Caco-2 (cell line): ENCODE results near the gene ASTN2. TPM values are rescaled to one million over a fixed set of nuclear protein-coding genes. Genes with fewer than 3 reads are reported as not detected.

Experiments used
- BruUV-seq: library from RNA; stranded (reverse); fragments of 400-500 nt; replicated peaks from 2 replicates; lab custom pipeline; 2021; lab: Mats Ljungman, UMichigan
- CTCF ChIA-PET: fragments of 300-600 bp; sonication (Branson Sonifier 250); formaldehyde crosslinking; loops from one replicate; lab custom pipeline; 2022; ENCODE audit warnings: antibody characterized with exemption; lab: Charles Lee
- POLR2A ChIA-PET: fragments of 300-600 bp; sonication (Branson Sonifier 250); formaldehyde crosslinking; loops from one replicate; lab custom pipeline; 2022; ENCODE audit warnings: antibody characterized with exemption; lab: Charles Lee
- DNase-seq, 2 experiments: peaks; one replicate each; pipeline versions ENCODE4 v3.0.0 to v3.0.0-alpha.2; 2020 to 2022
- H3K27me3 ChIP-seq: replicated peaks from 2 replicates; pipeline ENCODE4 v1.6.0; 2011; ENCODE audit warnings: low read length; ENCODE audit not compliant: control insufficient read depth, insufficient read depth
- H3K36me3 ChIP-seq: 2 replicates; pipeline ENCODE4 v1.5.1; 2011; ENCODE audit warnings: low read length; ENCODE audit not compliant: control insufficient read depth, insufficient read depth
- H3K4me1 ChIP-seq: fragments of 250-450 bp; sonication (Bioruptor Pico); 2 replicates; pipeline ENCODE4 v1.5.1; 2020; ENCODE audit warnings: mild to moderate bottlenecking
- H3K4me3 ChIP-seq: 2 replicates; pipeline ENCODE4 v1.5.1; 2011; ENCODE audit warnings: low read depth, mild to moderate bottlenecking, control low read depth, low read length
- H3K9me3 ChIP-seq: fragments of 250-450 bp; sonication (Bioruptor Pico); 2 replicates; pipeline ENCODE4 v1.5.1; 2020; ENCODE audit warnings: mild to moderate bottlenecking, moderate library complexity
- H3K27ac Mint-ChIP-seq: one replicate; pipeline ENCODE4 v1.8.0; 2022; ENCODE audit warnings: mixed read lengths; ENCODE audit not compliant: unreplicated experiment
- H3K27me3 Mint-ChIP-seq: one replicate; pipeline ENCODE4 v1.8.0; 2022; ENCODE audit warnings: mixed read lengths; ENCODE audit not compliant: insufficient read depth, unreplicated experiment
- H3K36me3 Mint-ChIP-seq: one replicate; pipeline ENCODE4 v1.8.0; 2022; ENCODE audit warnings: mild to moderate bottlenecking, mixed read lengths; ENCODE audit not compliant: insufficient read depth, unreplicated experiment
- H3K4me1 Mint-ChIP-seq: one replicate; pipeline ENCODE4 v1.8.0; 2022; ENCODE audit warnings: low read depth, mixed read lengths; ENCODE audit not compliant: unreplicated experiment
- H3K4me3 Mint-ChIP-seq: one replicate; pipeline ENCODE4 v1.8.0; 2022; ENCODE audit warnings: mild to moderate bottlenecking, moderate library complexity, mixed read lengths; ENCODE audit not compliant: unreplicated experiment
- H3K9me3 Mint-ChIP-seq: one replicate; pipeline ENCODE4 v1.8.0; 2022; ENCODE audit warnings: mixed read lengths; ENCODE audit not compliant: unreplicated experiment
- intact Hi-C: fragments of 100-400 bp; cut with micrococcal nuclease; formaldehyde crosslinking; loops from one replicate; pipeline ENCODE4 v1.10.0; 2022; ENCODE audit not compliant: unreplicated experiment
- total RNA-seq: library from RNA; stranded (reverse); gene quantifications from 2 replicates; pipeline ENCODE4 v1.2.3, GENCODE V29; 2022
- TF ChIP-seq, protein P1 (sequence below), 2 experiments: fragments of 200-600 bp in 1 of 2; IDR thresholded peaks; 1 replicate in 1 of 2; 2 replicates in 1 of 2; pipeline versions ENCODE4 v1.5.1 to v1.8.0; 2011 to 2022; ENCODE audit warnings: antibody characterized with exemption in 1 of 2, control low read depth in 1 of 2, inconsistent platforms in 1 of 2, low read depth in 1 of 2, low read length in 1 of 2, mild to moderate bottlenecking in 1 of 2, moderate library complexity in 1 of 2; ENCODE audit not compliant: insufficient read depth in 1 of 2, severe bottlenecking in 1 of 2, unreplicated experiment in 1 of 2

ASTN2 gene
- total RNA-seq, 1 experiment from 2014 or later: 12.7 TPM

DNA sequence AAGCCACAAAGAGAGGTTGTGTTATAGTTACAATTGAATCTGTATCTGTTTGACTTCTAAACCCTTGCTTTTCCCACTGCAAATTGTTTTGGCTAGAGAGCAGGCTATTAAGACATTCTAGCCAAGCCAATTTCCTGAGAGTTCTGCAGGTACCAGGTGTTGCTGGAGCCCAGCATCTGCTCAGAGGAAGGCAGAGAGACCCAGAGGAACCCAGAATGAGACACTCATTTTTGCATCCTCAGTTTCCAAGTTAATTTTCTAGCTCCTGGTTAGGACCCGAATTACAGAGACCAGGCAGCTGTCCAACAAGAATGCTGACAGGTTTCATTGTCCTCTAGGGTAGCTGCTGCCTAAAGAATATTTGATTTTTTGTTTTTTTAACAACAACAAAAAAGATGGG lies 461.6 kb downstream of the ASTN2 start:
- Mint-ChIP-seq H3K36me3 (no peaks in the 10 kb centered on the region), H3K27ac (no peak overlapping the region), H3K4me3 (no peak overlapping the region), H3K27me3 (peaks cover 6% of the 10 kb centered on the region), H3K4me1 (no peaks in the 10 kb centered on the region), H3K9me3 (no peaks in the 10 kb centered on the region)
- DNase-seq: no peak
- Histone ChIP-seq H3K4me3 (no peak overlapping the region), H3K4me1 (no peaks in the 10 kb centered on the region), H3K27me3 (no peaks in the 10 kb centered on the region), H3K9me3 (no peaks in the 10 kb centered on the region), H3K36me3 (no peaks in the 10 kb centered on the region)
- ChIA-PET POLR2A (no interaction called here), CTCF (no interaction called here)
- intact Hi-C loops: no loop called here
- TF ChIP-seq, protein P1, sequence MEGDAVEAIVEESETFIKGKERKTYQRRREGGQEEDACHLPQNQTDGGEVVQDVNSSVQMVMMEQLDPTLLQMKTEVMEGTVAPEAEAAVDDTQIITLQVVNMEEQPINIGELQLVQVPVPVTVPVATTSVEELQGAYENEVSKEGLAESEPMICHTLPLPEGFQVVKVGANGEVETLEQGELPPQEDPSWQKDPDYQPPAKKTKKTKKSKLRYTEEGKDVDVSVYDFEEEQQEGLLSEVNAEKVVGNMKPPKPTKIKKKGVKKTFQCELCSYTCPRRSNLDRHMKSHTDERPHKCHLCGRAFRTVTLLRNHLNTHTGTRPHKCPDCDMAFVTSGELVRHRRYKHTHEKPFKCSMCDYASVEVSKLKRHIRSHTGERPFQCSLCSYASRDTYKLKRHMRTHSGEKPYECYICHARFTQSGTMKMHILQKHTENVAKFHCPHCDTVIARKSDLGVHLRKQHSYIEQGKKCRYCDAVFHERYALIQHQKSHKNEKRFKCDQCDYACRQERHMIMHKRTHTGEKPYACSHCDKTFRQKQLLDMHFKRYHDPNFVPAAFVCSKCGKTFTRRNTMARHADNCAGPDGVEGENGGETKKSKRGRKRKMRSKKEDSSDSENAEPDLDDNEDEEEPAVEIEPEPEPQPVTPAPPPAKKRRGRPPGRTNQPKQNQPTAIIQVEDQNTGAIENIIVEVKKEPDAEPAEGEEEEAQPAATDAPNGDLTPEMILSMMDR (IDR thresholded peaks at IDR 0.05; ENCODE audit: insufficient read depth in 1 of 2, low read depth in 1 of 2, low read length in 1 of 2, severe bottlenecking in 1 of 2, unreplicated experiment in 1 of 2): no peak
- BruUV-seq: no TSS peak

DNA sequence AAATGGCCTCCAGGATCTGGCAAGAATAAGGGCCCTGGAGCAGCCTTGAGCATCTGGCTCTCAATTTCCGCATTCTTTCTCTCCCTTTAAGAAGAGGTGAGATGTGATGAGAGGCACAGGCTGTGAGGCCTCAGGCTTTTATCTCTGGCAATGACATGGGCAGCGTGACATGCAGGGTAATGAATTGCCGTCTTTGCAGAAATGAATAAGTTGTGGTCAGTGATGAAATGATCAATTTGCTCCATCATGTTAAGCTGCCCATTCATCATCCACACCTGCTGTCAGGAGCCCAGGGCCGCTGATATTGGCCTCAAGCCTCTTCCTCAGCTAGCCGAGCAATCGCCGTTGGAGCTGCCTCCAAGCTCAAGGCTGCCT lies 462.4 kb downstream of the ASTN2 start:
- Mint-ChIP-seq H3K4me1 (no peaks in the 10 kb centered on the region), H3K9me3 (no peaks in the 10 kb centered on the region), H3K27ac (no peak overlapping the region), H3K27me3 (peaks cover 6% of the 10 kb centered on the region), H3K36me3 (no peaks in the 10 kb centered on the region), H3K4me3 (no peak overlapping the region)
- Histone ChIP-seq H3K4me1 (no peaks in the 10 kb centered on the region), H3K9me3 (no peaks in the 10 kb centered on the region), H3K36me3 (no peaks in the 10 kb centered on the region), H3K27me3 (no peaks in the 10 kb centered on the region), H3K4me3 (no peak overlapping the region)
- DNase-seq: no peak
- intact Hi-C loops: no loop called here
- ChIA-PET POLR2A (no interaction called here), CTCF (no interaction called here)
- TF ChIP-seq, protein P1 (IDR thresholded peaks at IDR 0.05; ENCODE audit: insufficient read depth in 1 of 2, low read depth in 1 of 2, low read length in 1 of 2, severe bottlenecking in 1 of 2, unreplicated experiment in 1 of 2): no peak
- no TSS peak for BruUV-seq

DNA sequence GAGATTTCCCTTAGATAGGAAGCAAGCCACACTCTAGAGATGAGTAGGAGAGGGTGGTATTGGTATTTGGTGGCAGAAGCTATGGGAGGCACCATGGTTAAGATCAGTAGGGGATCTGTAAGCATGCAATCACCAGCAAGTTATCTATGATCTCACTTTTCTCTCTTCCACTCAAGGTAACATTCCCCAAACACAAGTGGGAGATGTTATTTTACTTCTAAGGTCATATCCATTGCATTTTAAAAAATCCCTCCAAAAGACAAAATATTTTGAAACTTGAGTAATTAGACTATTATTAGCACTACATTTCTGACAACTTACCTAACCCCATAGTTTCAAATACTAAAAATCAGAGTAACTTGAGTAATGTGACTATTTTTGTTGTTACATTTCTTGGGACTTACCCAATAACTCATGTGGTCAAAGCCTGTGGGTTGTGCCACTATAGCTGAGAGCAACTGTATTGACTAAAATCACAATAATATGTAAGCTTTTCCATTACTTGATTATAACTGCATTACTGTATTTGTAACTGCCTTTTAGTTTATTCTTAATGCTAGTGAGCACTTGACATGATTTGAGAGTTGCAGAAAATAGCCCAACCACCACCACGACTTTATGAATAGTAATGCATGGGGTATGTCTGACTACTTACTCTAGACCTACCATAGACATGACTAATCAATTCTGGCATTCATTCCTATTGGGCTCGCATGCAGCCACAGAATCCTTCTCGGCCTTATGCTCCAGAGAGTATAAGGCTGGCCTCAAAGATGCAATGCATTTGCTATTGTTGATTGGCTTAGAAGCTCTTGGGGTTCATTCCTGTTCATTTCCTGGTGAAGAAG lies 463.0 kb downstream of the ASTN2 start:
- Mint-ChIP-seq H3K9me3 (no peaks in the 10 kb centered on the region), H3K27me3 (peaks cover 4% of the 10 kb centered on the region), H3K4me1 (no peaks in the 10 kb centered on the region), H3K36me3 (no peaks in the 10 kb centered on the region), H3K27ac (no peak overlapping the region), H3K4me3 (no peak overlapping the region)
- Histone ChIP-seq H3K36me3 (no peaks in the 10 kb centered on the region), H3K27me3 (no peaks in the 10 kb centered on the region), H3K4me3 (no peak overlapping the region), H3K4me1 (no peaks in the 10 kb centered on the region), H3K9me3 (no peaks in the 10 kb centered on the region)
- TF ChIP-seq, protein P1 (IDR thresholded peaks at IDR 0.05; ENCODE audit: insufficient read depth in 1 of 2, low read depth in 1 of 2, low read length in 1 of 2, severe bottlenecking in 1 of 2, unreplicated experiment in 1 of 2): no peak
- no peak for DNase-seq
- ChIA-PET POLR2A (no interaction called here), CTCF (no interaction called here)
- intact Hi-C loops: no loop called here
- no TSS peak for BruUV-seq
